HG03457 (cell line): ENCODE measurements around the gene AURKAIP1.

Experiments used
- ATAC-seq: cut with Tn5 transposase; IDR thresholded peaks from one replicate; pipeline ENCODE4 v1.9.1; 2021; ENCODE audit warnings: moderate number of reproducible peaks; ENCODE audit not compliant: unreplicated experiment

Gene AURKAIP1

GRCh38 chr1:1335283-1335682, 39.7 kb downstream of the AURKAIP1 start:
- ATAC-seq = no peak

DNA sequence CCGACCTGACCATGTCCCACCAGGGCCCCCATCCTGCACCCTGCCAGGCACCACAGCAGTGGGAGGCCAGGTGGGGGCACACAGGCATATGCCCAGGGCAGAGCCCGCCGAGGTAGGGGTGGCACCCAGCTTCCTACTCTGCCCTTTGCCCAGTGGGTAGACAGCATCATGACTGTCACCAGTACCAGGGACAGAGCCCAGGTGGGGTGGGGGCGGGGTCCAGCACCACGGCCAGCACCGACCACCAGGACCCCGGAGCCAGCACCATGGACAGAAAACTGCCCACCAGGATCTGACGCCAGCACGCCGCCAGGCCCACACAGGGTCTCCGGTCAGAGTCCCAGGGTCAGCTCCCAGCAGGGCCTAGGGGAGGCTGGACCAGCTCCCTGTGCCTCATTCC, 40.2 kb downstream of the AURKAIP1 start:
- no peak for ATAC-seq

- no peak for ATAC-seq
Measured at GRCh38 chr1:1333551-1334241, 41.3 kb downstream of the AURKAIP1 start.

- ATAC-seq = no peak
Measured at GRCh38 chr1:1332774-1333480, 42.1 kb downstream of the AURKAIP1 start.

DNA sequence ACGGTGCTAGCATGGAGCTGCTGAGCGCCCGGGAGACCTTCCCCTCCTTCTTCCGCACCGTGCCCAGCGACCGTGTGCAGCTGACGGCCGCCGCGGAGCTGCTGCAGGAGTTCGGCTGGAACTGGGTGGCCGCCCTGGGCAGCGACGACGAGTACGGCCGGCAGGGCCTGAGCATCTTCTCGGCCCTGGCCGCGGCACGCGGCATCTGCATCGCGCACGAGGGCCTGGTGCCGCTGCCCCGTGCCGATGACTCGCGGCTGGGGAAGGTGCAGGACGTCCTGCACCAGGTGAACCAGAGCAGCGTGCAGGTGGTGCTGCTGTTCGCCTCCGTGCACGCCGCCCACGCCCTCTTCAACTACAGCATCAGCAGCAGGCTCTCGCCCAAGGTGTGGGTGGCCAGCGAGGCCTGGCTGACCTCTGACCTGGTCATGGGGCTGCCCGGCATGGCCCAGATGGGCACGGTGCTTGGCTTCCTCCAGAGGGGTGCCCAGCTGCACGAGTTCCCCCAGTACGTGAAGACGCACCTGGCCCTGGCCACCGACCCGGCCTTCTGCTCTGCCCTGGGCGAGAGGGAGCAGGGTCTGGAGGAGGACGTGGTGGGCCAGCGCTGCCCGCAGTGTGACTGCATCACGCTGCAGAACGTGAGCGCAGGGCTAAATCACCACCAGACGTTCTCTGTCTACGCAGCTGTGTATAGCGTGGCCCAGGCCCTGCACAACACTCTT, 42.8 kb downstream of the AURKAIP1 start:
- ATAC-seq = no peak

DNA sequence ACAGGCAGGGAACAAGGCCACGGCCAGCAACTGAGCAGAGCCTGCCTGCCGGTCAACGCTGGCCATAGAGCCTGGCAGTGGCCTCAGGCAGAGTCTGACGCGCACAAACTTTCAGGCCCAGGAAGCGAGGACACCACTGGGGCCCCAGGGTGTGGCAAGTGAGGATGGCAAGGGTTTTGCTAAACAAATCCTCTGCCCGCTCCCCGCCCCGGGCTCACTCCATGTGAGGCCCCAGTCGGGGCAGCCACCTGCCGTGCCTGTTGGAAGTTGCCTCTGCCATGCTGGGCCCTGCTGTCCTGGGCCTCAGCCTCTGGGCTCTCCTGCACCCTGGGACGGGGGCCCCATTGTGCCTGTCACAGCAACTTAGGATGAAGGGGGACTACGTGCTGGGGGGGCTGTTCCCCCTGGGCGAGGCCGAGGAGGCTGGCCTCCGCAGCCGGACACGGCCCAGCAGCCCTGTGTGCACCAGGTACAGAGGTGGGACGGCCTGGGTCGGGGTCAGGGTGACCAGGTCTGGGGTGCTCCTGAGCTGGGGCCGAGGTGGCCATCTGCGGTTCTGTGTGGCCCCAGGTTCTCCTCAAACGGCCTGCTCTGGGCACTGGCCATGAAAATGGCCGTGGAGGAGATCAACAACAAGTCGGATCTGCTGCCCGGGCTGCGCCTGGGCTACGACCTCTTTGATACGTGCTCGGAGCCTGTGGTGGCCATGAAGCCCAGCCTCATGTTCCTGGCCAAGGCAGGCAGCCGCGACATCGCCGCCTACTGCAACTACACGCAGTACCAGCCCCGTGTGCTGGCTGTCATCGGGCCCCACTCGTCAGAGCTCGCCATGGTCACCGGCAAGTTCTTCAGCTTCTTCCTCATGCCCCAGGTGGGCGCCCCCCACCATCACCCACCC, 43.7 kb downstream of the AURKAIP1 start, which contains the start of gene TAS1R3:
Gene TAS1R3 (plus strand): TSS at position 213 of the 898 bp plus-strand sequence. CDS start 66 bp downstream, at position 279.
- no peak for ATAC-seq

DNA sequence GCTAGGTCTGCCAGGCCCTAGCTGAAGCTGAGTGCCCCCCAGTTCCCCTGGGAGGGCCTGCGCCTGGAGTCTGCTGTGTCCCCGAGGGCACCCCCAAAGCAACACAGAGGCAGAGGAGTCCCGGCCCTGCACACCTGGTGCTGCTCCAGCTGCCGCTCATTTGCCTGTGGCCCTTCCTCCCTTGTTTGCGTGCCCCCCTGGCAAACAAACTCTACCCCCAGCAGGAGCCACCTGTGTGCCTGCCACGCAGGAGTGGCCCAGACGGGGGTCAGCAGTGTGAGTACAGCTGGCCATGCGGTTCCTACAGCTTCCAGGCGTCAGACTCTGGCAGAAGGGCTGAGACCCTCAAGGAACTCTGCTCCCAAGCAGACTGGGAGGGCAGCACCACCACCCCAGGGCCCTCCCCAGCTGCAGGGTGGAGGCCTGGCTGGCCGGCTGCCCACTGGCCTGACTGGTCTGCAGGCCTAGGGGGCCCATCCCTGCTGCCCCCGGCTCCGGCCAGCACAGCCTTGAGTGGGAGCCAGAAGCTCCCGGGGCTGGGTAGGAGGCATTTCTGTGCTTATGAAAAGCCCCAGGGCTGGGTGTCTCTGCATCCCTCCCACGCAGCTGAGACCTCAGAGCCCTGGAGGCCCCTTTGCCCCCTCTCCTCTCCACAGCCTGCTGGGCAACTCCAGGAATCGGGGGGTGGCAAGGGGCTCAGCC, 44.5 kb downstream of the AURKAIP1 start:
- ATAC-seq = no peak

DNA sequence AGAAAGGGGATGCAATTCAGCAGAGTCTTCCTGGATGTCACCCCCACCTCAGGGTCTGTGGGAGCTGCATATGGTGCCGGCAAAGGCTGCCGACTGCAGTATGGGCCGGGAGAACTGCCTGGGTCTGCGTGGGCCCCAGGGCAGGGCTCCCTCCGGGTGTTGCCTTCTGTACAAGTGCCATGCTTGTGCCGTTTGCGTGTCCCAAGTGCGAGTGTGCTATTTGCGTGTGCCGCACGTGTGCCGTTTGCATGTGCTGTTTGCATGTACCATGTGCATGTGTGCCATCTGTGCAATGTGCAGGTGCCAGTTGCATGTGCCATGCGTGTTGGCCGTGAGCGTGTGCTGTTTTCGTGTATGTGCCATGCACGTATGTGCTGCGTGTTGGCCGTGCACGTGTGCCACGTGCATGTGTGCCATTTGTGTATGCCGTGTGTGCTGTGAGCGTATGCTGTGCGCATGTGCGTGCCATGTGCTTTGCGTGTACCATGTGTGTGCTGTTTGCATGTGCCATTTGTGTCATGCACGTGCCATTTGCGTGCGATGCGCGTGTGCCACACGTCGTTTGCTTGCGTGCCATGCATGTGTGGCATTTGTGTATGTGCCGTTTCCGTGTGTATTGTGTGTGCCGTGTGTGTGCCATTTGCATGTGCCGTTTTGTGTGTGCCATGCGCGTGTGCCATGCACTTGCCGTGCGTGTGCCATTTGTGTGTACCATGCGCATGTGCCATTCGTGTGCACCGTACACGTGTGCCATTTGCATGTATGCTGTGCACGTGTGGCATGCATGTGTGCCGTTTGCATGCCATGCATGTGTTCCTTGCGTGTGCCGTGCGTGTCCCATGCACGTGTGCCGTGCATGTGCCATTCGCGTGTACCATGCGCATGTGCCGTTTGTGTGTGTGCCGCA, 45.5 kb downstream of the AURKAIP1 start:
- ATAC-seq = no peak

GRCh38 chr1:1328254-1328653, 46.8 kb downstream of the AURKAIP1 start:
- no peak for ATAC-seq

- ATAC-seq = no peak
Measured at GRCh38 chr1:1327291-1327690, 47.7 kb downstream of the AURKAIP1 start.

DNA sequence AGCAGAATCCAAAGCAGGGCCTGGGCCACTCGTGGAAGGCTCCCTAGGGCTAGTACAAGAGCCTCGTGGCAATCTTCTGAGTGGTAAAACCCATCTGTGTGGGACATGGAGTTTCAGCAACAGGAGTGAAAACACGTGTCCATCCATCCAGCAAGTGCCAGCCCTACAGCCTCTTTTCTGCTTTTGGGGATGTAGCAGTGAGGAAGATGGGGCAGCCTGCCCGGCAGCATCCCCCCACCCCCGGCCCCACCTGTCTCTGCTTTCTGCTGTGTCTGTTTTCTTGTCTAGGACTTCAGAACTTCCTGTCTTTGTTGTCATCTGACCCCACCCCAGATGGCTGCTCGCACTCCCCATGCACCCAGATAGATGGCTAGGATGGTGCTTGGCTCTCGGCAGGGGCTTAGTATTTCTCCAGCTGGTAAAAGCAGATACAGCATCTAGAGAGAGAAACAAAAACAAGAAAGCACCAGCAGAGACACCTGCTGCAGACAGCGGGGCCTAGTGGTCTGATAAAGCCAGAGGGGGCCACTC, 48.9 kb downstream of the AURKAIP1 start:
- no peak for ATAC-seq

DNA sequence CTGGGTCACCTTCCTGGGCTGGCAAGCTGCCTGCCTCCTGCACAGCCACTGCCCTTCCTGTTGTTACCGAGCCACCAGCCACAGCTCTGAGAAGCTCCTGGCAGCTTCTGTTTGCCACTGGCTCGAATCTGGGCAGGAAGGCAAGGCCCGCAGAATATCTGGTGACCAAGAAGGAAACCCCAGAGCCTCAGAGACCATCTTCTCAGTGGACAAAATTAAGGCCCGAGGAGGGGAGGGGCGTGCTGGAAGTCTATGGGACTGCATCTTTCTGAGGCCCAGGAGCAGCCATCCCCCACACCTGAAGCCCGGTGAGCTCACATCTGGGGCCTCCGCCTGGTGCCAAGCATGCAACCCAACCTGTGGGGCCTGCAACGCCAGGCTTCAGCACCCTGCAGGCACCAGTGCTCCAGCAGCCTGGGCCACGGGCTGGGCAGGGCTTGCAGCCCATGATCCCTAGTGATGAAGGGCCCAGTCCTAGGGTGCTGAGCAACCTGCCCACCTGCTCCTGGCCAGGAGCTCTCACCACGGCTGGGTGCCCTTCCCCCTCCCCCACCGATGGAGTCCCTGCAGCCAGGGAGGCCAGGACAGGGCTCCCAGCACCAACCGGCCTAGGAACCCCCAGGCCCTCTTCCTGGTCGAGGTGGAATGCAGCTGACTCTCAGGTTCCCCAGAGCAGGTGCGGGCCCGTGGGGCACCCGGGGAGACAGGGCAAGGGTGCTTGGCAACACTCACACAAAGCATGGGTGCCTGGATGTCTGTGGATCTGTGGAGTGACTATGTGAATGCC, 49.5 kb downstream of the AURKAIP1 start:
- ATAC-seq = no peak

- peak; percentile 41 for ATAC-seq
Measured at GRCh38 chr1:1324524-1325287, 50.3 kb downstream of the AURKAIP1 start, which contains the start of the genes CPTP and INTS11. Gene CPTP (plus strand): TSS chr1:1324802. CDS start chr1:1326911, 2,109 bp downstream. Gene INTS11 (minus strand): TSS chr1:1324660. CDS start chr1:1324608, 52 bp downstream.

DNA sequence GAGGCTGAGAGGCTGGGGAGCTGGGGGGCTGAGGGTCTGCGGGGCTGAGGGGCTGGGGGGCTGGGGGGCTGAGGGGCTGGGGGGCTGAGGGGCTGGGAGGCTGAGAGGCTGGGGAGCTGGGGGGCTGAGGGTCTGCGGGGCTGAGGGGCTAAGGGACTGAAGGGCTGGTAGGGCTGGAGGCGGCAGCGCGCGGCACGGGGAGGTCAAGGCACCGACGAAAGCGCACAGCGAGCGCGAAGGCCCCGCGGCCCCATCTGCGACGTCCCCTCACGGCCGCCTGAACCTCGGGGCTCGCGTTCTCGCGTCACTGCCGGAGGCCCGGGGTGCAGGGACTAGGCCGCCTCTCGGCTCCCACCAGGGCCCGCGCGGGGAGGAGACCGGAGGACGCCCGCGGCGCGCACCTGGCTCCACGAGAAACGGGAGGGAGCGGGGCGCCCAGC, 50.9 kb downstream of the AURKAIP1 start:
- ATAC-seq = peak; percentile 12
